Activated CD4-positive, alpha-beta T cell treated with anti-CD3 and anti-CD28 coated beads, Interleukin-10, Interleukin-2, amounts not matched to agents 100 ng/mL and 50 ng/mL, durations not matched to agents 16 hours and 8 hours (primary cell): ENCODE results near the gene LRG1.

Source experiments
- DNase-seq: peaks from one replicate; pipeline ENCODE4 v3.0.0-alpha.2; 2020

Gene LRG1

GRCh38 chr19:4491446-4491845 lies 48.4 kb downstream of the LRG1 start:
- DNase-seq: no peak

- DNase-seq: no peak
Measured at GRCh38 chr19:4488496-4488895, 51.3 kb downstream of the LRG1 start.

- no peak for DNase-seq
Measured at GRCh38 chr19:4487572-4487971, 52.3 kb downstream of the LRG1 start.
